ENCODE results near the gene CHCHD2. TPM values are rescaled to one million over a fixed set of nuclear protein-coding genes. Genes with fewer than 3 reads are reported as not detected.
"Not testable (repeated sequence)": the region's sequence is repeated elsewhere in the genome, so short reads cannot be mapped to it uniquely, and the experiment has no call there.

CHCHD2 gene
- total and polyA plus RNA-seq, 2 donors from 2014 or later = 261 to 763 TPM

DNA sequence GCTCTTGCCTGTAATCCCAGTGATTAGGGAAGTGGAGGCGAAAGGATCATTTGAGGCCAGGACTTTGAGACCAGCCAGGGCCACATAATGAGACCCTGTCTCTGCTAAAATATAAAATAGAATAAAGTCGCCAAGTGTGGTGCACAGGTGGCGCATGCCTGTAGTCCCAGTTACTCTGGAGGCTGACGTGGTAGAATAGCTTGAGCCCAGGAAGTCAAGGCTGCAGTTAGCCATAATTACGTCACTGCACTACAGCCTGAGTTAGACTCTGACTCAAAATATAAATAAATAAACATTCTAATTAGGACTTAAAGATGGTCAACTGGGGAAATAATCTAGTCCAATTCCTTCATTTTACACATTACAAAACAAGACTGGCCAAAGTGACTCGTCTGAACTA is 768 bp downstream of the CHCHD2 start:
- peak overlapping the region; percentile 98 to 100 (median 98) for H3K4me3 ChIP-seq (ENCODE audit: low read length in 3 of 3)
- peak overlapping the region; percentile 93 to 95 for H3K27ac ChIP-seq (ENCODE audit: low read depth in 2 of 2, low read length in 2 of 2)
- H3K27me3 ChIP-seq (ENCODE audit: control insufficient read depth, insufficient read depth, low read length) = no peaks in the 10 kb centered on the region
- H3K9ac ChIP-seq (ENCODE audit: low read length in 3 of 3) = peak overlapping the region; percentile 86 to 99 (median 98)
- intact Hi-C loops (cut with DNase I) = no loop called here
- peaks cover 0 to 6% (median 0%) of the 10 kb centered on the region in 3 donors for H3K4me1 ChIP-seq (ENCODE audit: control insufficient read depth in 2 of 3, insufficient read depth in 2 of 3, low read depth in 1 of 3, low read length in 3 of 3)
- TF ChIP-seq, protein P1, sequence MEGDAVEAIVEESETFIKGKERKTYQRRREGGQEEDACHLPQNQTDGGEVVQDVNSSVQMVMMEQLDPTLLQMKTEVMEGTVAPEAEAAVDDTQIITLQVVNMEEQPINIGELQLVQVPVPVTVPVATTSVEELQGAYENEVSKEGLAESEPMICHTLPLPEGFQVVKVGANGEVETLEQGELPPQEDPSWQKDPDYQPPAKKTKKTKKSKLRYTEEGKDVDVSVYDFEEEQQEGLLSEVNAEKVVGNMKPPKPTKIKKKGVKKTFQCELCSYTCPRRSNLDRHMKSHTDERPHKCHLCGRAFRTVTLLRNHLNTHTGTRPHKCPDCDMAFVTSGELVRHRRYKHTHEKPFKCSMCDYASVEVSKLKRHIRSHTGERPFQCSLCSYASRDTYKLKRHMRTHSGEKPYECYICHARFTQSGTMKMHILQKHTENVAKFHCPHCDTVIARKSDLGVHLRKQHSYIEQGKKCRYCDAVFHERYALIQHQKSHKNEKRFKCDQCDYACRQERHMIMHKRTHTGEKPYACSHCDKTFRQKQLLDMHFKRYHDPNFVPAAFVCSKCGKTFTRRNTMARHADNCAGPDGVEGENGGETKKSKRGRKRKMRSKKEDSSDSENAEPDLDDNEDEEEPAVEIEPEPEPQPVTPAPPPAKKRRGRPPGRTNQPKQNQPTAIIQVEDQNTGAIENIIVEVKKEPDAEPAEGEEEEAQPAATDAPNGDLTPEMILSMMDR (IDR thresholded peaks at IDR 0.05; ENCODE audit: borderline replicate concordance, extremely low read depth, insufficient read depth) = no peak
- FAIRE-seq = no peak
- no peaks in the 10 kb centered on the region for H3K9me3 ChIP-seq (ENCODE audit: control insufficient read depth in 2 of 3, insufficient read depth in 1 of 3, low read length in 3 of 3)
- H3K36me3 ChIP-seq (ENCODE audit: control insufficient read depth in 2 of 3, insufficient read depth in 3 of 3, low read length in 3 of 3) = peaks cover 3 to 35% (median 16%) of the 10 kb centered on the region in 3 donors
- DNase-seq = peak in 3 of 5 donors; percentile 33 to 70 (median 68)

- H3K27me3 ChIP-seq (ENCODE audit: control insufficient read depth, insufficient read depth, low read length); H3K4me1 ChIP-seq (ENCODE audit: control insufficient read depth in 2 of 3, insufficient read depth in 2 of 3, low read depth in 1 of 3, low read length in 3 of 3); H3K27ac ChIP-seq (ENCODE audit: low read depth in 2 of 2, low read length in 2 of 2); intact Hi-C loops (cut with DNase I); H3K9me3 ChIP-seq (ENCODE audit: control insufficient read depth in 2 of 3, insufficient read depth in 1 of 3, low read length in 3 of 3); H3K9ac ChIP-seq (ENCODE audit: low read length in 3 of 3); H3K4me3 ChIP-seq (ENCODE audit: low read length in 3 of 3); FAIRE-seq; DNase-seq: not testable (repeated sequence)
- H3K36me3 ChIP-seq (ENCODE audit: control insufficient read depth in 2 of 3, insufficient read depth in 3 of 3, low read length in 3 of 3) = peaks cover 3 to 46% (median 20%) of the 10 kb centered on the region in 3 donors
Measured at GRCh38 chr7:56104138-56104537, 2.1 kb downstream of the CHCHD2 start.

DNA sequence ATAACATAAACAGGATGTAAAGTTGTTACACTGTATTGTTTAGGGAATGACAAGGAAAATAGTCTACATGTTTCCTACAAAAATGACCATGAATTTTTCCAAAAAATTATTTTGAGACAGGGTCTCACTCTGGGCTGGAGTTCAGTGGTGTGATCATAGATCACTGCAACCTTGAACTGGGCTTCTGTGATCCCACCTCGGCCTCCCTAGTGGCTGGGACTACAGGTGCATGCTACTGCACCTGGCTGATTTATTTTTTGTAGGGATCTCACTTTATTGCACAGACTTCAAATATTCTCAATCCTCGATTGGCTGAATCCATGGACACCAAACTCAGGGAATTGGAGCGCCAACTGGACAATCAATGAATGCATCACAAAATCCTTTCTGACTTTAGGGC is 6.6 kb downstream of the CHCHD2 start:
- no peak overlapping the region for H3K4me3 ChIP-seq (ENCODE audit: low read length in 3 of 3)
- DNase-seq = no peak
- H3K27me3 ChIP-seq (ENCODE audit: control insufficient read depth, insufficient read depth, low read length) = no peaks in the 10 kb centered on the region
- no peak overlapping the region for H3K27ac ChIP-seq (ENCODE audit: low read depth in 2 of 2, low read length in 2 of 2)
- no peaks in the 10 kb centered on the region for H3K4me1 ChIP-seq (ENCODE audit: control insufficient read depth in 2 of 3, insufficient read depth in 2 of 3, low read depth in 1 of 3, low read length in 3 of 3)
- TF ChIP-seq, protein P1 (IDR thresholded peaks at IDR 0.05; ENCODE audit: borderline replicate concordance, extremely low read depth, insufficient read depth) = no peak
- peaks cover 3 to 46% (median 20%) of the 10 kb centered on the region in 3 donors for H3K36me3 ChIP-seq (ENCODE audit: control insufficient read depth in 2 of 3, insufficient read depth in 3 of 3, low read length in 3 of 3)
- FAIRE-seq = no peak
- intact Hi-C loops (cut with DNase I) = no loop called here
- no peaks in the 10 kb centered on the region for H3K9me3 ChIP-seq (ENCODE audit: control insufficient read depth in 2 of 3, insufficient read depth in 1 of 3, low read length in 3 of 3)
- no peak overlapping the region for H3K9ac ChIP-seq (ENCODE audit: low read length in 3 of 3)

- H3K9ac ChIP-seq (ENCODE audit: low read length in 3 of 3); H3K27ac ChIP-seq (ENCODE audit: low read depth in 2 of 2, low read length in 2 of 2); H3K4me1 ChIP-seq (ENCODE audit: control insufficient read depth in 2 of 3, insufficient read depth in 2 of 3, low read depth in 1 of 3, low read length in 3 of 3); intact Hi-C loops (cut with DNase I); DNase-seq; FAIRE-seq; H3K9me3 ChIP-seq (ENCODE audit: control insufficient read depth in 2 of 3, insufficient read depth in 1 of 3, low read length in 3 of 3); H3K27me3 ChIP-seq (ENCODE audit: control insufficient read depth, insufficient read depth, low read length); H3K4me3 ChIP-seq (ENCODE audit: low read length in 3 of 3): not testable (repeated sequence)
- H3K36me3 ChIP-seq (ENCODE audit: control insufficient read depth in 2 of 3, insufficient read depth in 3 of 3, low read length in 3 of 3) = peaks cover 3 to 36% (median 14%) of the 10 kb centered on the region in 3 donors
Measured at GRCh38 chr7:56098187-56099008, 7.9 kb downstream of the CHCHD2 start.
